ENCODE results near the gene METRN.

The METRN gene

DNA sequence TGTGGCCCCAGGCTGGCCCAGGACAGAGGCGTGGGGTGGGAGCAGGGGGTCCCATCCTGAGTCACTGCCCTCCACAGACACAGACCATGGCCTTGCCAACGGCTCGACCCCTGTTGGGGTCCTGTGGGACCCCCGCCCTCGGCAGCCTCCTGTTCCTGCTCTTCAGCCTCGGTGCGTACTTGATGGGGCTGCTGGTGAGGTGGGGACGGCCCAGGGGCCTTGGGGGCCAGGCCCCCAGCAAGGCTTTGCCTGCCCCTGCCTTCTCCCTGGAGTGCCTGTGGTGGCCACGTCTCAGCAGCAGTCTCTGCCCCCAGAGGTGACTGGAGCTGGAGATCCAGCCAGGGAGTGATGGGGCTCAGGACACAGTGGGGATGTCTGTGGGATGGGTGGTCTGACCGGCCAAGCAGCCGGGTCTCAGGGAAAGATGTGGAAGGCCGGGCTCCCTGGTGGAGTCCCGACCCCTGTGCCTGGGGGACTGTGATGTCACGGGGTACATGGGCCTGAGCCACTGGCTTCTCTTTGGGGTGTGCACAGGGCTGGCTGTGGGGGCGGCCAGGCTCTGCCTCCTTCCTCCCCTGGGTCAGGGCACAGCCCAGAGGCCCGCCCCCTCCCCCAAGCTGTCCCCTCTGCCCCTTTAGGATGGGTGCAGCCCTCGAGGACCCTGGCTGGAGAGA, 47.8 kb downstream of the METRN start:
- H3K4me3 Mint-ChIP-seq, result no peak overlapping the region
- H3K27me3 Mint-ChIP-seq, result peaks cover 10 to 15% of the 10 kb centered on the region in 2 donors
- DNase-seq (no peak), ATAC-seq (replicated peaks) (no peak)
- H3K4me1 Mint-ChIP-seq, result peaks cover 0 to 1% of the 10 kb centered on the region in 2 donors
- H3K9me3 Mint-ChIP-seq, result no peaks in the 10 kb centered on the region
- no peak overlapping the region for H3K27ac Mint-ChIP-seq
- H3K36me3 Mint-ChIP-seq, result no peaks in the 10 kb centered on the region

- Mint-ChIP-seq H3K9me3 (no peaks in the 10 kb centered on the region), H3K4me3 (no peak overlapping the region), H3K27ac (no peak overlapping the region), H3K27me3 (peaks cover 7 to 12% of the 10 kb centered on the region in 2 donors), H3K4me1 (no peaks in the 10 kb centered on the region), H3K36me3 (no peaks in the 10 kb centered on the region)
- no peak for ATAC-seq (replicated peaks)
- DNase-seq, result no peak
Observed at GRCh38 chr16:763369-764183, 48.7 kb downstream of the METRN start.

DNA sequence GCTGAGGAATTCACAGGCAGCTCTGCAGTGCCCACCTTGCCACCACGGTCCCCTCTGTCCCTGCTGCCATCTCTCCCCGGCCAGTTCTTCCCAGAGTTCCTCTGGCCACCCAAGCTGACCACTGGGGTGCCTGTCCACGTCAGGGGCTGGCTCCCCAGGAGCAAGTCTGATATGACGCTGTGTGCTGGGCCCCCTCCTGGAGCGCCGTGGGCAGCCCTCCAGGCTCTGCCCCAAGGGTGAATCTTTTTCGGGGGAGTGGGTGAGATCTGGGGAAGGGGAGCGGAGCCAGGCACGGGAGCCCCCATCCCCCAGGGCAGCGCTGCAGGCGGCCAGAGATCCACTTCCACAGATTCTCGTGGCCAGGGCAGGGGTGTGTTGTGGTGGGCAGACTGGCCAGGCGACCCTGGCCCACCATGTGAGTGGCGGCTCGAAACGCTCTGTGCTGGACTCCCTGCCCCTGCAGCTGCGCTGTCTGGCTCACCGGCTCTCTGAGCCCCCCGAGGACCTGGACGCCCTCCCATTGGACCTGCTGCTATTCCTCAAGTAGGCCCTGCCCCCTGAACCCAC, 49.3 kb downstream of the METRN start:
- DNase-seq, result no peak
- H3K9me3 Mint-ChIP-seq, result no peaks in the 10 kb centered on the region
- H3K27me3 Mint-ChIP-seq, result peaks cover 7 to 12% of the 10 kb centered on the region in 2 donors
- H3K27ac Mint-ChIP-seq, result no peak overlapping the region
- no peak for ATAC-seq (replicated peaks)
- H3K4me3 Mint-ChIP-seq, result no peak overlapping the region
- no peaks in the 10 kb centered on the region for H3K4me1 Mint-ChIP-seq
- no peaks in the 10 kb centered on the region for H3K36me3 Mint-ChIP-seq

- no peaks in the 10 kb centered on the region for H3K36me3 Mint-ChIP-seq
- DNase-seq (no peak), ATAC-seq (replicated peaks) (no peak)
- no peaks in the 10 kb centered on the region for H3K4me1 Mint-ChIP-seq
- H3K27me3 Mint-ChIP-seq, result peaks cover 7 to 12% of the 10 kb centered on the region in 2 donors
- H3K27ac Mint-ChIP-seq, result no peak overlapping the region
- H3K9me3 Mint-ChIP-seq, result no peaks in the 10 kb centered on the region
- no peak overlapping the region for H3K4me3 Mint-ChIP-seq
Observed at GRCh38 chr16:764848-765487, 50.0 kb downstream of the METRN start.

DNA sequence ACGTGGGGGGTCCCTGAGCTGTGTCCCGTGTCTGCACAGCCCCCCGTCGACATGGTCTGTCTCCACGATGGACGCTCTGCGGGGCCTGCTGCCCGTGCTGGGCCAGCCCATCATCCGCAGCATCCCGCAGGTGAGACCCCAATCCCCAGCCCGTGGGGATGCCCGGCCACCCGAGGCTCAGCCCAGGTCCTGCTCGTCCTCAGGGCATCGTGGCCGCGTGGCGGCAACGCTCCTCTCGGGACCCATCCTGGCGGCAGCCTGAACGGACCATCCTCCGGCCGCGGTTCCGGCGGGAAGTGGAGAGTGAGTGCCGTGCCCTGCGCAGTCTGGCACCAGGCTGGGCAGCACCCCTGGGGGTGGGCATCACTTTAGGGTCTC, 50.6 kb downstream of the METRN start:
- DNase-seq (no peak), ATAC-seq (replicated peaks) (no peak)
- Mint-ChIP-seq H3K36me3 (no peaks in the 10 kb centered on the region), H3K27me3 (peaks cover 7 to 12% of the 10 kb centered on the region in 2 donors), H3K27ac (no peak overlapping the region), H3K9me3 (no peaks in the 10 kb centered on the region), H3K4me1 (no peaks in the 10 kb centered on the region), H3K4me3 (no peak overlapping the region)

DNA sequence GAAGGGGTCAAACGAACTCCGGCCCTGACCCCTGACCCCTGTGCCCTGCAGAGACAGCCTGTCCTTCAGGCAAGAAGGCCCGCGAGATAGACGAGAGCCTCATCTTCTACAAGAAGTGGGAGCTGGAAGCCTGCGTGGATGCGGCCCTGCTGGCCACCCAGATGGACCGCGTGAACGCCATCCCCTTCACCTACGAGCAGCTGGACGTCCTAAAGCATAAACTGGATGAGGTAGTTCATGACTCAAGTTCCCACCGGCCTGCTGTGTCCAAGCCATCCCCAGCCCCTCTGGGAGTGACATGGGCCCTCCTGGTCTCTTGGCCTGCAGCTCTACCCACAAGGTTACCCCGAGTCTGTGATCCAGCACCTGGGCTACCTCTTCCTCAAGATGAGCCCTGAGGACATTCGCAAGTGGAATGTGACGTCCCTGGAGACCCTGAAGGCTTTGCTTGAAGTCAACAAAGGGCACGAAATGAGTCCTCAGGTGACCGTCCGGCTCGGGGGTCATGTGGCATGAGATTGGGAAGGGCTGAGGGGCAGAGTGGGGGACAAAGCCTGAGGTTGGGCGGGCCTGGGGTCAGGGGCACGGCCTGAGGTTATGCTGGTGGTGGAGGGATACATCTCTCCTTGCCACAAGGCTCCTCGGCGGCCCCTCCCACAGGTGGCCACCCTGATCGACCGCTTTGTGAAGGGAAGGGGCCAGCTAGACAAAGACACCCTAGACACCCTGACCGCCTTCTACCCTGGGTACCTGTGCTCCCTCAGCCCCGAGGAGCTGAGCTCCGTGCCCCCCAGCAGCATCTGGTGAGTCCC, 51.3 kb downstream of the METRN start:
- no peaks in the 10 kb centered on the region for H3K4me1 Mint-ChIP-seq
- no peak for DNase-seq
- no peaks in the 10 kb centered on the region for H3K36me3 Mint-ChIP-seq
- no peaks in the 10 kb centered on the region for H3K9me3 Mint-ChIP-seq
- H3K27me3 Mint-ChIP-seq, result peaks cover 6 to 7% of the 10 kb centered on the region in 2 donors
- no peak overlapping the region for H3K27ac Mint-ChIP-seq
- ATAC-seq (replicated peaks), result no peak
- no peak overlapping the region for H3K4me3 Mint-ChIP-seq

GRCh38 chr16:766820-767640, 52.1 kb downstream of the METRN start:
- DNase-seq, result no peak
- H3K27ac Mint-ChIP-seq, result no peak overlapping the region
- no peak for ATAC-seq (replicated peaks)
- peaks cover 0 to 11% of the 10 kb centered on the region in 2 donors for H3K27me3 Mint-ChIP-seq
- H3K36me3 Mint-ChIP-seq, result no peaks in the 10 kb centered on the region
- no peaks in the 10 kb centered on the region for H3K4me1 Mint-ChIP-seq
- H3K9me3 Mint-ChIP-seq, result no peaks in the 10 kb centered on the region
- H3K4me3 Mint-ChIP-seq, result no peak overlapping the region

DNA sequence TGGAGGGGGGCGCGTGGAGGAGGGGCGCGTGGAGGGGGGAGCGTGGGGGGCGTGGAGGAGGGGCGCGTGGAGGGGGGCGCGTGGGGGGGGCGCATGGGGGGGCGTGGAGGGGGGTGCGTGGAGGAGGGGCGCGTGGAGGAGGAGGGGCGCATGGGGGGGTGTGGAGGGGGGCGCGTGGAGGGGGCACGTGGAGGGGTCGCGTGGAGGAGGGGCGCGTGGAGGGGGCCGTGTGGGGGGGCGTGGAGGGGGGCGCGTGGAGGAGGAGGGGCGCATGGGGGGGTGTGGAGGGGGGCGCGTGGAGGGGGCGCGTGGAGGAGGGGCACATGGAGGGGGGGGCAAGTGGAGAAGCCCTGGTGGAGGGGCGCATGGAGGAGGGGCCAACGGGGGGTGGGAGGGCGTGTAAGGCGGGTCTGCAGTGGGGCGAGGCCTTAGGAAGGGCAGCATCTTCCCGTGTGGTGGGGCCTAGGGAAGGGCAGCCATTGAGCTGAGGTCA, 52.9 kb downstream of the METRN start:
- ATAC-seq (replicated peaks) (no peak), DNase-seq (no peak)
- Mint-ChIP-seq H3K36me3 (no peaks in the 10 kb centered on the region), H3K27me3 (peaks cover 0 to 9% of the 10 kb centered on the region in 2 donors), H3K4me1 (no peaks in the 10 kb centered on the region), H3K9me3 (no peaks in the 10 kb centered on the region), H3K4me3 (no peak overlapping the region), H3K27ac (no peak overlapping the region)

- Mint-ChIP-seq H3K27me3 (peaks cover 0 to 8% of the 10 kb centered on the region in 2 donors), H3K4me3 (no peak overlapping the region), H3K27ac (no peak overlapping the region), H3K4me1 (no peaks in the 10 kb centered on the region), H3K9me3 (no peaks in the 10 kb centered on the region), H3K36me3 (no peaks in the 10 kb centered on the region)
- ATAC-seq (replicated peaks) (no peak), DNase-seq (no peak)
Observed at GRCh38 chr16:768428-768827, 53.5 kb downstream of the METRN start.
